NT2/D1 (cell line): ENCODE results near the gene MCTP1.

ENCODE experiments used
- YY1 ChIP-seq: IDR thresholded peaks from 2 replicates; pipeline ENCODE4 v1.6.1; 2011; ENCODE audit not compliant: insufficient read length, insufficient read depth
- ZNF274 ChIP-seq: IDR thresholded peaks from 2 replicates; pipeline ENCODE4 v1.6.1; 2011; ENCODE audit warnings: mild to moderate bottlenecking, low read depth, low read length

DNA sequence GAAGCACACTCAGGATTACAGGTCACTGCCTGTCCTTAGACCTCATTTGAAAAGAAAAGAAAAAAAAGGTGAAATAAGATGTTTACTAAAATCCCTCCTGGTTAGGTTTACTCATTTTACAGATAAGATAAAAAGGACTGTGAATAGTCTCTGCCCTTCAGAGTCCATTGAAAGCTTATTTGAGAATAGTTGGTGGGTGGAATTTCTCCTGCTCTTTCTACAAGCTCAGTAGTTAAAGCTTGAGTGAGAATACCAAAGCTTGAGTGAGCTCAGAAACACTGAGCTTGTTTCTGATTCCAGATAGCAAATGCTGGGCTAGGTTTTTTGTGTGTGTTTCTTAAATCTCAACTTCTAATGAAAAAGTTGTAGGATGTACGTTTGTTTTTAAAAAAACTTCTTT lies 559.8 kb downstream of the MCTP1 start:
- no peak for TF ChIP-seq ZNF274
- TF ChIP-seq YY1, result no peak
